SK-N-MC (cell line): ENCODE results near the gene C3orf22.

Experiments used
- EZH2 ChIP-seq: fragments of 200-600 bp; sonication (generic); IDR thresholded peaks from one replicate; pipeline ENCODE4 v1.6.1; 2017; ENCODE audit warnings: antibody characterized with exemption
- POLR2AphosphoS5 ChIP-seq: IDR thresholded peaks from 2 replicates; pipeline ENCODE4 v1.6.1; 2012; ENCODE audit warnings: mild to moderate bottlenecking, low read depth, low read length, borderline replicate concordance

DNA sequence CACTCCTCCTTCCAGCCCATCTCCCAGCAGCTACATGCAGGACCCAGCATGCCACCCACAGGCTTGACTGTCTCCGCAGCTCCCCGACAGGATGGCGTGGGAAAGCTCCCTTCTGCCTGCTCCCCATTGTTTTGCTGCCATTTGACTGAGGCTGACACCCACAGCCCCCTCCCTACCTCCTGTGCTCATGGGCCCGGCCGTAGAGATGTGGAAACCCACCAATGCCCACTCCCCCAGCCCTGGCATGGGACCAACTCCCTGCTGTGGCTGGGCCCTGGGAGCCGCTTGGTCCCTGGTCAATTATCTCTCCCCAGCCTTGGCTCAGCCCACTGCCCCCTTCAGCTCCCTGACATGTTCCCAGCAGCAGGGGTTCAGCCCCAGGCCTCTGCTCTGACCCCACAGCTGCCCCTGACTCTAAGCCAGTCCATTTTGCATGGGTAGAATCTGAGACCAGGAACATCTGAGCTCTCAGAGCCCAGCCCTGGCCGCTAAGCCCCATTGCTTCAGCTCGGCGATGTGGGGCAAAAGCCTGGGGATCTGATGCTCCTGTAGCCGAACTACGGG, 8.2 kb downstream of the C3orf22 start:
- no peak for TF ChIP-seq POLR2AphosphoS5
- no peak for TF ChIP-seq EZH2
